Bronchial epithelial cell (primary cell): ENCODE measurements around the gene FBXO48. TPM values are rescaled to one million over a fixed set of nuclear protein-coding genes. Genes with fewer than 3 reads are reported as not detected.

Experiments
- DNase-seq: peaks from one replicate; pipeline ENCODE4 v3.0.0-alpha.2; 2010; ENCODE audit warnings: low read depth
- FAIRE-seq: peaks from 2 replicates; lab custom pipeline; 2011; peaks lifted over from hg19 to GRCh38; lab: Jason Lieb, UNC
- H3K27me3 ChIP-seq: 2 replicates; pipeline ENCODE4 v1.5.1; 2011; ENCODE audit warnings: low read length; ENCODE audit not compliant: control insufficient read depth, insufficient read depth
- H3K36me3 ChIP-seq: 2 replicates; pipeline ENCODE4 v1.5.1; 2011; ENCODE audit warnings: low read length; ENCODE audit not compliant: control insufficient read depth, insufficient read depth
- H3K4me3 ChIP-seq: 2 replicates; pipeline ENCODE4 v1.5.1; 2011; ENCODE audit warnings: mild to moderate bottlenecking, low read depth, low read length, control low read depth
- CTCF ChIP-seq: IDR thresholded peaks from 2 replicates; pipeline ENCODE4 v1.5.1; 2011; ENCODE audit warnings: mild to moderate bottlenecking, moderate library complexity, low read length, control low read depth, inconsistent platforms; ENCODE audit not compliant: insufficient read depth, severe bottlenecking
- total RNA-seq: library from RNA; depleted of rRNA; stranded (reverse); fragments of >200 nt; gene quantifications from 2 replicates; pipeline ENCODE4 v1.2.1, GENCODE V29; 2014

FBXO48 gene
- total RNA-seq, 1 donor from 2014 or later = 0.26 TPM

GRCh38 chr2:68438455-68439303 is 28.4 kb downstream of the FBXO48 start:
- DNase-seq (no peak), FAIRE-seq (no peak)
- no peaks in the 10 kb centered on the region for H3K27me3 ChIP-seq
- H3K4me3 ChIP-seq = no peak overlapping the region
- TF ChIP-seq CTCF = no peak
- H3K36me3 ChIP-seq = no peaks in the 10 kb centered on the region

GRCh38 chr2:68436270-68436669 is 30.8 kb downstream of the FBXO48 start:
- Histone ChIP-seq H3K27me3 (no peaks in the 10 kb centered on the region), H3K4me3 (no peak overlapping the region), H3K36me3 (no peaks in the 10 kb centered on the region)
- no peak for DNase-seq
- no peak for TF ChIP-seq CTCF
- FAIRE-seq = no peak

- H3K36me3 ChIP-seq = no peaks in the 10 kb centered on the region
- FAIRE-seq (no peak), DNase-seq (no peak)
- no peak for TF ChIP-seq CTCF
- no peak overlapping the region for H3K4me3 ChIP-seq
- no peaks in the 10 kb centered on the region for H3K27me3 ChIP-seq
Measured at GRCh38 chr2:68435615-68436014, 31.5 kb downstream of the FBXO48 start.

GRCh38 chr2:68434981-68435380 is 32.1 kb downstream of the FBXO48 start:
- DNase-seq (no peak), FAIRE-seq (no peak)

GRCh38 chr2:68432696-68433658 is 34.1 kb downstream of the FBXO48 start:
- Histone ChIP-seq H3K4me3 (no peak overlapping the region), H3K27me3 (no peaks in the 10 kb centered on the region), H3K36me3 (no peaks in the 10 kb centered on the region)
- DNase-seq (no peak), FAIRE-seq (no peak)
- TF ChIP-seq CTCF = no peak

More at GRCh38 chr2:68434981-68435380, 32.1 kb downstream of the FBXO48 start:
- H3K27me3 ChIP-seq = no peaks in the 10 kb centered on the region
- H3K36me3 ChIP-seq = no peaks in the 10 kb centered on the region
- no peak for TF ChIP-seq CTCF
- H3K4me3 ChIP-seq = no peak overlapping the region
